ENCODE data around the gene GNAO1. TPM values are rescaled to one million over a fixed set of nuclear protein-coding genes. Genes with fewer than 3 reads are reported as not detected.

The GNAO1 gene
- total and polyA plus RNA-seq, 7 donors: 0.35 to 1.9 (median 0.60) TPM

- peaks cover 0 to 76% (median 9%) of the 10 kb centered on the region in 3 donors for H3K27me3 ChIP-seq (ENCODE audit: insufficient read depth in 3 of 3, low read length in 2 of 3)
- no peaks in the 10 kb centered on the region for H3K9me3 ChIP-seq
- intact Hi-C loops (cut with DNase I): no loop called here
- DNase-seq (peak; percentile 82 to 88), ATAC-seq (peak; percentile 77 to 87 (median 82))
- H3K36me3 ChIP-seq (ENCODE audit: insufficient read depth in 1 of 2, low read depth in 1 of 2): no peaks in the 10 kb centered on the region
- no peaks in the 10 kb centered on the region for H3K4me1 ChIP-seq
- H3K4me3 ChIP-seq: peak overlapping the region; percentile 36
- no peak overlapping the region for H3K27ac ChIP-seq
- TF ChIP-seq CTCF (IDR thresholded peaks at IDR 0.05): no peak
- WGBS, 3 donors: 4 to 5% (median 4%) methylated on average over 48 of the region's 48 CpGs
Observed at GRCh38 chr16:56193951-56194726, 2.9 kb downstream of the GNAO1 start.

- ATAC-seq (no peak), DNase-seq (no peak)
- Histone ChIP-seq H3K27ac (no peak overlapping the region), H3K36me3 (ENCODE audit: insufficient read depth in 1 of 2, low read depth in 1 of 2) (no peaks in the 10 kb centered on the region), H3K4me3 (no peak overlapping the region), H3K4me1 (no peaks in the 10 kb centered on the region), H3K9me3 (no peaks in the 10 kb centered on the region), H3K27me3 (ENCODE audit: insufficient read depth in 3 of 3, low read length in 2 of 3) (peaks cover 0 to 68% (median 9%) of the 10 kb centered on the region in 3 donors)
- TF ChIP-seq CTCF (IDR thresholded peaks at IDR 0.05): no peak
- 35 to 42% (median 36%) methylated on average over 2 of the region's 2 CpGs for WGBS, 3 donors
- intact Hi-C loops (cut with DNase I): no loop called here
Observed at GRCh38 chr16:56195151-56195550, 3.9 kb downstream of the GNAO1 start.

- ATAC-seq (no peak), DNase-seq (no peak)
- H3K9me3 ChIP-seq: no peaks in the 10 kb centered on the region
- H3K27ac ChIP-seq: no peak overlapping the region
- H3K4me3 ChIP-seq: no peak overlapping the region
- WGBS, 3 donors: 84 to 86% (median 86%) methylated on average over 5 of the region's 5 CpGs
- H3K27me3 ChIP-seq (ENCODE audit: insufficient read depth in 3 of 3, low read length in 2 of 3): peaks cover 0 to 67% (median 9%) of the 10 kb centered on the region in 3 donors
- no peaks in the 10 kb centered on the region for H3K4me1 ChIP-seq
- intact Hi-C loops (cut with DNase I): no loop called here
- TF ChIP-seq CTCF (IDR thresholded peaks at IDR 0.05): no peak
- no peaks in the 10 kb centered on the region for H3K36me3 ChIP-seq (ENCODE audit: insufficient read depth in 1 of 2, low read depth in 1 of 2)
Observed at GRCh38 chr16:56196381-56196780, 5.1 kb downstream of the GNAO1 start.

- H3K9me3 ChIP-seq: no peaks in the 10 kb centered on the region
- DNase-seq (no peak), ATAC-seq (no peak)
- no peak for TF ChIP-seq CTCF (IDR thresholded peaks at IDR 0.05)
- no peaks in the 10 kb centered on the region for H3K4me1 ChIP-seq
- H3K36me3 ChIP-seq (ENCODE audit: insufficient read depth in 1 of 2, low read depth in 1 of 2): no peaks in the 10 kb centered on the region
- no peak overlapping the region for H3K27ac ChIP-seq
- 66 to 72% (median 69%) methylated on average over 11 of the region's 11 CpGs for WGBS, 3 donors
- intact Hi-C loops (cut with DNase I): no loop called here
- no peak overlapping the region for H3K4me3 ChIP-seq
- H3K27me3 ChIP-seq (ENCODE audit: insufficient read depth in 3 of 3, low read length in 2 of 3): peaks cover 0 to 57% (median 7%) of the 10 kb centered on the region in 3 donors
Observed at GRCh38 chr16:56197192-56197992, 6.1 kb downstream of the GNAO1 start.

Measured in psoas muscle (tissue), 8 donors.